ENCODE results near the gene VWA1. TPM values are rescaled to one million over a fixed set of nuclear protein-coding genes. Genes with fewer than 3 reads are reported as not detected.
"Not testable (repeated sequence)": the region's sequence is repeated elsewhere in the genome, so short reads cannot be mapped to it uniquely, and the experiment has no call there.

Gene VWA1
- total and polyA plus RNA-seq, 2 experiments from 2014 or later, result 31.5 to 48.1 TPM

- no peak for DNase-seq (ENCODE audit: low read depth in 1 of 2, low spot score in 1 of 2)
- no peak overlapping the region for H3K4me3 ChIP-seq
- H3K9me3 ChIP-seq (ENCODE audit: low read depth), result no peaks in the 10 kb centered on the region
- H3K27me3 ChIP-seq, result no peaks in the 10 kb centered on the region
- peaks cover 4% of the 10 kb centered on the region for H3K4me1 ChIP-seq (ENCODE audit: low read depth)
- H3K36me3 ChIP-seq, result peaks cover 11% of the 10 kb centered on the region
- no peak overlapping the region for H3K27ac ChIP-seq
- TF ChIP-seq CTCF (IDR thresholded peaks at IDR 0.05; ENCODE audit: low read depth, low read length), result no peak
Measured at GRCh38 chr1:1477206-1477605, 41.7 kb downstream of the VWA1 start.

- DNase-seq (ENCODE audit: low read depth in 1 of 2, low spot score in 1 of 2), result no peak
- Histone ChIP-seq H3K4me3 (no peak overlapping the region), H3K27me3 (no peaks in the 10 kb centered on the region), H3K4me1 (ENCODE audit: low read depth) (no peaks in the 10 kb centered on the region), H3K9me3 (ENCODE audit: low read depth) (no peaks in the 10 kb centered on the region), H3K36me3 (peaks cover 22% of the 10 kb centered on the region), H3K27ac (no peak overlapping the region)
- TF ChIP-seq CTCF (IDR thresholded peaks at IDR 0.05; ENCODE audit: low read depth, low read length), result no peak
Measured at GRCh38 chr1:1479547-1480487, 44.3 kb downstream of the VWA1 start.

GRCh38 chr1:1480488-1480867 is 45.0 kb downstream of the VWA1 start:
- H3K27me3 ChIP-seq; H3K4me1 ChIP-seq (ENCODE audit: low read depth); DNase-seq (ENCODE audit: low read depth in 1 of 2, low spot score in 1 of 2); H3K4me3 ChIP-seq; H3K9me3 ChIP-seq (ENCODE audit: low read depth); H3K27ac ChIP-seq: not testable (repeated sequence)
- peaks cover 22% of the 10 kb centered on the region for H3K36me3 ChIP-seq

DNA sequence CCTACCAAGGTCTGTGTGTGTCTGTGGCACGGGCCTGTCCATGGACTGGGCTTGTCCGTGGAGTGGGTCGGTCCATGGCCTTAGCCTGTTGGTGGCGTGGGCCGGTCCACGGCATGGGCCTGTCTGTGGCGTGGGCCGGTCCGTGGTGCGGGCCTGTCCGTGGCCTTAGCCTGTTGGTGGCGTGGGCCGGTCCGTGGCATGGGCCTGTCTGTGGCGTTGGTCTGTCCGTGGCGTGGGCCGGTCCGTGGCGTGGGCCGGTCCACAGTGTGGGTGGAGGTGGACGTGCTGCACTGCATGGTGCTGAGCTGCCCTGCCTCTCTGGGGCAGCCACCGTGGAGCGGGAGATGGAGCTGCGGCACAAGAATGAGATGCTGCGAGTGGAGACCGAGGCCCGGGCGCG is 46.3 kb downstream of the VWA1 start:
- H3K36me3 ChIP-seq, result peaks cover 22% of the 10 kb centered on the region
- not testable (repeated sequence) for H3K27me3 ChIP-seq; H3K9me3 ChIP-seq (ENCODE audit: low read depth); H3K27ac ChIP-seq; DNase-seq (ENCODE audit: low read depth in 1 of 2, low spot score in 1 of 2); H3K4me3 ChIP-seq; H3K4me1 ChIP-seq (ENCODE audit: low read depth)

GRCh38 chr1:1482856-1483255 is 47.4 kb downstream of the VWA1 start:
- no peak overlapping the region for H3K4me3 ChIP-seq
- no peaks in the 10 kb centered on the region for H3K27me3 ChIP-seq
- no peaks in the 10 kb centered on the region for H3K4me1 ChIP-seq (ENCODE audit: low read depth)
- peaks cover 21% of the 10 kb centered on the region for H3K36me3 ChIP-seq
- no peaks in the 10 kb centered on the region for H3K9me3 ChIP-seq (ENCODE audit: low read depth)
- no peak for TF ChIP-seq CTCF (IDR thresholded peaks at IDR 0.05; ENCODE audit: low read depth, low read length)
- H3K27ac ChIP-seq, result no peak overlapping the region
- DNase-seq (ENCODE audit: low read depth in 1 of 2, low spot score in 1 of 2), result no peak

GRCh38 chr1:1483714-1484113 is 48.2 kb downstream of the VWA1 start:
- no peaks in the 10 kb centered on the region for H3K4me1 ChIP-seq (ENCODE audit: low read depth)
- peaks cover 19% of the 10 kb centered on the region for H3K36me3 ChIP-seq
- no peak overlapping the region for H3K27ac ChIP-seq
- DNase-seq (ENCODE audit: low read depth in 1 of 2, low spot score in 1 of 2), result no peak
- H3K27me3 ChIP-seq, result no peaks in the 10 kb centered on the region
- no peak for TF ChIP-seq CTCF (IDR thresholded peaks at IDR 0.05; ENCODE audit: low read depth, low read length)
- H3K4me3 ChIP-seq, result no peak overlapping the region
- no peaks in the 10 kb centered on the region for H3K9me3 ChIP-seq (ENCODE audit: low read depth)

DNA sequence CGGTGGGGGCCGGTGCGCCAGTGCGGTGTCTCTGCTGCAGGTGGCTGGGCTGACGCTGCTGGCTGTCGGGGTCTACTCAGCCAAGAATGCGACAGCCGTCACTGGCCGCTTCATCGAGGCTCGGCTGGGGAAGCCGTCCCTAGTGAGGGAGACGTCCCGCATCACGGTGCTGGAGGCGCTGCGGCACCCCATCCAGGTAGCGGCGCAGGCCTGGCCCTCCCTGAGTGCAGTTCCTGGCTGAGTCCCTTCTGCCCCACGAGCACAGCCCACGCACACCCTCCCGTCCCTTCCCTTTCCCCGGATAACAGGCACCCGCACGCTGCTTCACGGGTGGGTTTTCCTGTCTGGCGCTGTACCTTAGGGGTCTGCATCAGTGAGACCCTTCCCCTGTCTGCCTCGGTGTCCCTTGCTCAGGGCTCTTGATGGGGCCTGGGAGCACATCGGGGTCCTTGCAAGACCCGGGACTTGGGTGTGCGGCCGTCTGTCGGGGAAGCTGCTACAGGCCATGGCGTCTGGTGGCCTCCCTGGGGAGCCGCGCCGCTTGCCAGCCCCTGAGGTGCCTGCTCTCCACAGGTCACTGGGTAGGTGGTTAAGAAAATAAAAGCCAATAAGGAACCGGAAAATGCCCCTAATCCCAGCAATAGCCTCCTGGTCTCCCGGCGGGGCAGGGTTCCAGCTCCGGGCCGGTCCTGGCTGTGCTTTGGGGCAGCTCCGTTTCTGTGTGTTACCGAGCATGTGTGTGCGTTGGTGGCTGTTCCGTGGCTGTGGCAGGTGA is 49.7 kb downstream of the VWA1 start:
- H3K27me3 ChIP-seq; H3K4me3 ChIP-seq; H3K27ac ChIP-seq; DNase-seq (ENCODE audit: low read depth in 1 of 2, low spot score in 1 of 2); H3K9me3 ChIP-seq (ENCODE audit: low read depth); H3K4me1 ChIP-seq (ENCODE audit: low read depth): not testable (repeated sequence)
- H3K36me3 ChIP-seq, result peaks cover 14% of the 10 kb centered on the region

DNA sequence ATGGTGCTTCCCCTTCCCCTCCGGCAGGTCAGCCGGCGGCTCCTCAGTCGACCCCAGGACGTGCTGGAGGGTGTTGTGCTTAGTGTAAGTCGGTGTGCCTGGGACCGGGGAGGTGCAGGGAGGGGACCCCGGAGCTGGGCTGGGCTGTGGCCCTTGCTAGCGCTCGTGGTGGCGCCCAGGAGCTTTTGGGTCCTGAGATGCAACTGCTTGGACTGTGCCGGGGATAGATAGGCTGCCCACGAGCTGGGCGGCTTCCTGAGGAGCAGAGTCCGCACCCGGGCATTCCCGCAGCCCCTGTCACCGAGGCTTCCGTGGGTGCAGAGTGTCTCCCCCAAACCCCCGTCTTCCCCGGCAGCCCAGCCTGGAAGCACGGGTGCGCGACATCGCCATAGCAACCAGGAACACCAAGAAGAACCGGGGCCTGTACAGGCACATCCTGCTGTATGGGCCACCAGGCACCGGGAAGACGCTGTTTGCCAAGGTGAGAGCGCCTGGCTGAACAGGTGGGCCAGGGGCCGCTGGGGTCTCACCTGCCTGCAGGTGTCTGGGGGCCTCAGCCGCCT is 50.3 kb downstream of the VWA1 start:
- not testable (repeated sequence) for H3K27me3 ChIP-seq; H3K27ac ChIP-seq; H3K4me3 ChIP-seq; H3K4me1 ChIP-seq (ENCODE audit: low read depth); DNase-seq (ENCODE audit: low read depth in 1 of 2, low spot score in 1 of 2); H3K9me3 ChIP-seq (ENCODE audit: low read depth)
- peaks cover 14% of the 10 kb centered on the region for H3K36me3 ChIP-seq

Measured in cardiac muscle cell (in vitro differentiated cells and primary cell).